K562 (cell line): ENCODE data around the gene ESPN.

Experiments
- GATAD2A ChIP-seq: fragments of 450-650 bp; IDR thresholded peaks from 2 replicates; pipeline ENCODE4 v1.6.1; 2017
- USF1 ChIP-seq: sonication (generic); formaldehyde crosslinking; IDR thresholded peaks from 2 replicates; pipeline ENCODE4 v1.9.0; 2022; ENCODE audit warnings: mild to moderate bottlenecking, missing genetic modification reagents

GRCh38 chr1:6510493-6510892 is 85.9 kb downstream of the ESPN start:
- TF ChIP-seq USF1 (CRISPR knock-in tag) (no peak), GATAD2A (no peak)
